ENCODE data around the gene NCCRP1. TPM values are rescaled to one million over a fixed set of nuclear protein-coding genes. Genes with fewer than 3 reads are reported as not detected.

The NCCRP1 gene
- total and polyA plus RNA-seq, 10 of the 15 experiments (the other 5 are each of a cell fraction or from before 2014, with no cell fraction given) = not detected

DNA sequence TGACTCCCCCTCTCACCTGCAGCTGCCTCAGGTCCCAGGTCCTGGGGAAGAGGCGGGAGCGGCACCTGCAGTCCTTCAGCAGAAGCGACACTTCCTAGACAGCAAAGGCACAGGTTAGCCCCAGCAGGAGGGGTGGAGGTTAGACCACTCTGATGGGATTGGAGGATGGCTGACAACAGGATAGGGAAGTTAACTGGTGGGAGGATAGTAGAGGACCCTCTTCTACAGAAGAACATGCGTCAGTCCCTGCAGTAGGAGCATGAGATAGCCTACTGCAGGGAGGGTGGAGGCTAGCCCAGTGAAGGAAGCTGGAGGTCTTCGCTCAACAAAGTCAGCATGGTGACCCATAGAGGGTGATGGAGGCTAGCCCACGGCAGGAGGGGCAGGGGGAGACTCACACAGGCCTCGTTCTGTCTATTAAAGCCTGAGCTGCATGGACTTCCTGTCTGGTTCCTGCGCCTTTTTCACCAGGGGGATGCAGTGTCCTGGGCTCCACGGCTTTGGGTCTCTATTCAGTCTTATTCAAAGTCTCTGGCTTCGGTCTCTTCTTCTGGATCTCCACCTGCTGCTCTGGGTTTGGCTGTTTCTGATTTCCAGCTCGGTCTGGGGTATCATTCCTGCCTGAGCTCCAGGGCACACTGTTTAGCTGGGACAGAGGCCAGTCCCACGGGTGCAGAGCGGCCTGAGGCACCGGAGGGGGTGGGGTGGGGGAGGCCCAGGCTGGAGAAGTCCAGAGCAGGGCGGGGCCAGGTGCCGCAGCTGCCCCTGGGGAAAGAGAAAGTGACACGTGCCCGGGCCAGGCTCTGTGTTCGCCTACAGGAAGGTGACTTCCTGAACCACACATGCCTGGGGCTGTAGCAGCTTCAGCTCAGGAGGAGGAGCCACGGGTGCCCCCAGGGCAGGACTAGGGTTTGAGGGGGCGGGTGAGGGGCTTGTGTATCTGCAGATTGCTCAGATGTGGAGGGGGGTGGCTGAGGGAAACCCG, 40.7 kb downstream of the NCCRP1 start (continued):
- TF ChIP-seq RAD51 (IDR thresholded peaks at IDR 0.05) (peak; percentile 67), RUNX3 (IDR thresholded peaks at IDR 0.05; ENCODE audit: low read length) (no peak), TCF12 (IDR thresholded peaks at IDR 0.05; ENCODE audit: low read depth, low read length) (0 out of 2 replicates have a peak, but pooled peaks have one; percentile 42), BCL11A (IDR thresholded peaks at IDR 0.05; ENCODE audit: low read depth, low read length) (no peak), MEF2B (IDR thresholded peaks at IDR 0.05; ENCODE audit: partially characterized antibody, poor library complexity, severe bottlenecking) (peak; percentile 67), POLR2A (IDR thresholded peaks at IDR 0.05; ENCODE audit: low read depth, low read length) (peak; percentile 67), BHLHE40 (IDR thresholded peaks at IDR 0.05; ENCODE audit: borderline replicate concordance in 1 of 2, low read depth in 2 of 2, low read length in 1 of 2) (peak; percentile 94 to 95), BRCA1 (IDR thresholded peaks at IDR 0.05; ENCODE audit: low read depth, low read length) (no peak), TCF7 (IDR thresholded peaks at IDR 0.05; ENCODE audit: borderline replicate concordance) (no peak), NR2C1 (IDR thresholded peaks at IDR 0.05) (no peak)
- TF ChIP-seq, protein P1, sequence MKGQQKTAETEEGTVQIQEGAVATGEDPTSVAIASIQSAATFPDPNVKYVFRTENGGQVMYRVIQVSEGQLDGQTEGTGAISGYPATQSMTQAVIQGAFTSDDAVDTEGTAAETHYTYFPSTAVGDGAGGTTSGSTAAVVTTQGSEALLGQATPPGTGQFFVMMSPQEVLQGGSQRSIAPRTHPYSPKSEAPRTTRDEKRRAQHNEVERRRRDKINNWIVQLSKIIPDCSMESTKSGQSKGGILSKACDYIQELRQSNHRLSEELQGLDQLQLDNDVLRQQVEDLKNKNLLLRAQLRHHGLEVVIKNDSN (IDR thresholded peaks at IDR 0.05; ENCODE audit: borderline replicate concordance, extremely low read length, insufficient read depth, low read depth, low read length) = peak; percentile 81

DNA sequence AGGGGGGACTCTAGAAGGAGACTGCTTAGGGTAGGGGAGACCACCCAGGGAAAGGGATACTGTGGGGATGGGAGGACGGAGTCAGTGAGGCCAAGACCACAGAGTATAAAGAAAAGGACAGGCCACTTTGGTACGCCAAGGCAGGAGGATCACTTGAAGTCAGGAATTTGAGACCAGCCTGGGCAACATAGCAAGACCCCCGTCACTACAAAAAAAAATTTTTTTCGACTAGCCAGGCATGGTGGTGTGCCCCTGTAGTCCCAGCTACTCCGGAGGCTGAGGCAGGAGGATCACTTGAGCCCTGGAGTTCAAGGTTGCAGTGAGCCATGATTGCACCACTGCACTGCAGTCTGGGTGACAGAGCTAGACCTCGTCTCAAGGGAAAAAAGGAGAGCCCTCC, 41.4 kb downstream of the NCCRP1 start:
- WGBS (ENCODE audit: insufficient coverage, insufficient replicate concordance, low lambda C conversion rate, missing lambda C conversion rate) = 45% methylated on average over 6 of the region's 6 CpGs
- in situ Hi-C loops (cut with MboI) = no loop called here
- ChIA-PET SMC1A (ENCODE audit: uncharacterized antibody, unreplicated experiment) (no interaction called here), POLR2A (interaction anchor here (0.9 kb wide), 1 partner anchor 198 kb away, joined by 3 read pairs; the partner anchor contains the start of gene RPS16), RAD21 (ENCODE audit: unreplicated experiment) (interaction anchor here (0.6 to 1.1 kb wide), 3 partner anchors 90 to 1892 kb away, joined by 3 to 4 read pairs (median 3); no protein-coding TSS in a partner anchor), CTCF (interaction anchor here (1.2 kb wide), 1 partner anchor 90 kb away, joined by 4 read pairs; no protein-coding TSS in a partner anchor)
- DNase-seq (ENCODE audit: low read depth, low spot score) (no peak), ATAC-seq (no peak), FAIRE-seq (no peak)
- peaks cover 7% of the 10 kb centered on the region for H3K4me1 ChIP-seq (ENCODE audit: control insufficient read depth, insufficient read depth, low read length)
- H3K9me3 ChIP-seq (replicated peaks; ENCODE audit: control insufficient read depth, insufficient read depth, low read length) = no peaks in the 10 kb centered on the region
- H3K4me2 ChIP-seq (ENCODE audit: control insufficient read depth, insufficient read depth) = peak overlapping the region; percentile 59; the same call in 1 of the 2 replicates
- no peak overlapping the region; the same call in 1 of the 2 replicates for H3K9ac ChIP-seq (ENCODE audit: control insufficient read depth, insufficient read depth, low read length)
- H3K36me3 ChIP-seq (ENCODE audit: control insufficient read depth in 2 of 2, insufficient read depth in 2 of 2, low read length in 1 of 2) = no peaks in the 10 kb centered on the region
- peak overlapping the region; percentile 88 for H2AFZ ChIP-seq (ENCODE audit: control insufficient read depth, low read depth, low read length)
- no TSS peak for BruUV-seq (replicated peaks)
- H3K79me2 ChIP-seq (ENCODE audit: control insufficient read depth, insufficient read depth, low read length) = no peaks in the 10 kb centered on the region
- H3K27ac ChIP-seq (ENCODE audit: control insufficient read depth, insufficient read depth) = peak overlapping the region; percentile 32
- 0 out of 2 replicates have a peak overlapping the region, but pooled peaks have one; percentile 47 for H3K4me3 ChIP-seq
- no peaks in the 10 kb centered on the region for H3K27me3 ChIP-seq (replicated peaks in 1 of 2; ENCODE audit: control insufficient read depth in 2 of 2, insufficient read depth in 2 of 2, low read length in 1 of 2)
- intact Hi-C loops (cut with micrococcal nuclease; ENCODE audit: unreplicated experiment) = no loop called here
- H4K20me1 ChIP-seq (ENCODE audit: control insufficient read depth, insufficient read depth) = no peaks in the 10 kb centered on the region
- TF ChIP-seq RAD51 (IDR thresholded peaks at IDR 0.05) (no peak), MXI1 (IDR thresholded peaks at IDR 0.05; ENCODE audit: low read depth, low read length) (no peak), SREBF1 (IDR thresholded peaks at IDR 0.05; ENCODE audit: low read length) (no peak), ZZZ3 (IDR thresholded peaks at IDR 0.05; ENCODE audit: control insufficient read depth, insufficient read length, low read depth) (no peak), ZNF274 (IDR thresholded peaks at IDR 0.05; ENCODE audit: insufficient read depth, insufficient read length) (no peak), ETV6 (conservative IDR thresholded peaks at IDR 0.05 in 1 of 2, IDR thresholded peaks at IDR 0.05 in 1 of 2; ENCODE audit: borderline replicate concordance in 1 of 2, low read depth in 1 of 2) (no peak)
- TF ChIP-seq, protein P2, sequence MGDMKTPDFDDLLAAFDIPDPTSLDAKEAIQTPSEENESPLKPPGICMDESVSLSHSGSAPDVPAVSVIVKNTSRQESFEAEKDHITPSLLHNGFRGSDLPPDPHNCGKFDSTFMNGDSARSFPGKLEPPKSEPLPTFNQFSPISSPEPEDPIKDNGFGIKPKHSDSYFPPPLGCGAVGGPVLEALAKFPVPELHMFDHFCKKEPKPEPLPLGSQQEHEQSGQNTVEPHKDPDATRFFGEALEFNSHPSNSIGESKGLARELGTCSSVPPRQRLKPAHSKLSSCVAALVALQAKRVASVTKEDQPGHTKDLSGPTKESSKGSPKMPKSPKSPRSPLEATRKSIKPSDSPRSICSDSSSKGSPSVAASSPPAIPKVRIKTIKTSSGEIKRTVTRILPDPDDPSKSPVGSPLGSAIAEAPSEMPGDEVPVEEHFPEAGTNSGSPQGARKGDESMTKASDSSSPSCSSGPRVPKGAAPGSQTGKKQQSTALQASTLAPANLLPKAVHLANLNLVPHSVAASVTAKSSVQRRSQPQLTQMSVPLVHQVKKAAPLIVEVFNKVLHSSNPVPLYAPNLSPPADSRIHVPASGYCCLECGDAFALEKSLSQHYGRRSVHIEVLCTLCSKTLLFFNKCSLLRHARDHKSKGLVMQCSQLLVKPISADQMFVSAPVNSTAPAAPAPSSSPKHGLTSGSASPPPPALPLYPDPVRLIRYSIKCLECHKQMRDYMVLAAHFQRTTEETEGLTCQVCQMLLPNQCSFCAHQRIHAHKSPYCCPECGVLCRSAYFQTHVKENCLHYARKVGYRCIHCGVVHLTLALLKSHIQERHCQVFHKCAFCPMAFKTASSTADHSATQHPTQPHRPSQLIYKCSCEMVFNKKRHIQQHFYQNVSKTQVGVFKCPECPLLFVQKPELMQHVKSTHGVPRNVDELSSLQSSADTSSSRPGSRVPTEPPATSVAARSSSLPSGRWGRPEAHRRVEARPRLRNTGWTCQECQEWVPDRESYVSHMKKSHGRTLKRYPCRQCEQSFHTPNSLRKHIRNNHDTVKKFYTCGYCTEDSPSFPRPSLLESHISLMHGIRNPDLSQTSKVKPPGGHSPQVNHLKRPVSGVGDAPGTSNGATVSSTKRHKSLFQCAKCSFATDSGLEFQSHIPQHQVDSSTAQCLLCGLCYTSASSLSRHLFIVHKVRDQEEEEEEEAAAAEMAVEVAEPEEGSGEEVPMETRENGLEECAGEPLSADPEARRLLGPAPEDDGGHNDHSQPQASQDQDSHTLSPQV (IDR thresholded peaks at IDR 0.05) = no peak

Data from GM12878 (cell line).